GM20000 (cell line): ENCODE results near the gene TFEB.

Source experiments
- DNase-seq: peaks from one replicate; pipeline ENCODE4 v3.0.0; 2012; ENCODE audit warnings: low spot score
- TF ChIP-seq, protein P1 (sequence below): IDR thresholded peaks from 2 replicates; pipeline ENCODE4 v1.5.1; 2012; ENCODE audit warnings: mild to moderate bottlenecking, control low read depth; ENCODE audit errors: extremely low read depth, missing control alignments

Gene TFEB

DNA sequence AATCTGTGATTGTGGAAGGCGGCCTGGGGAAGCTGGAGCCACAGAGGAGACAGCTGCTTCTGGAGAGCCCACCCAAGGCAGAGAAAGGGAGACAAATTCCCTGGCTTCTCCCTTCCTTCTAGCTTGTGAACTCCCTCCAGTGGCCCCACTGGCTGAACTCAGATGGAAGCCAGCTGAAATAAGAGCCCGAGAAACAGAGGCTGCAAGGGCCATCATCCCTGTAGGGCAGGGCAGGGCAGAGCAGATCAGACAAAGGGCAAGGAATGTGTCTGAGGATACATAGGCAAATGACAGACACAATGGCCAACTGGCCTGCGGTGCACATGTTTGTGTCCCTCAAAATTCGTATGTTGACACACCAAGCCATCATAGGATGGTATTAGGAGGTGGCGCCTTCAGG is 71.8 kb downstream of the TFEB start:
- TF ChIP-seq, protein P1, sequence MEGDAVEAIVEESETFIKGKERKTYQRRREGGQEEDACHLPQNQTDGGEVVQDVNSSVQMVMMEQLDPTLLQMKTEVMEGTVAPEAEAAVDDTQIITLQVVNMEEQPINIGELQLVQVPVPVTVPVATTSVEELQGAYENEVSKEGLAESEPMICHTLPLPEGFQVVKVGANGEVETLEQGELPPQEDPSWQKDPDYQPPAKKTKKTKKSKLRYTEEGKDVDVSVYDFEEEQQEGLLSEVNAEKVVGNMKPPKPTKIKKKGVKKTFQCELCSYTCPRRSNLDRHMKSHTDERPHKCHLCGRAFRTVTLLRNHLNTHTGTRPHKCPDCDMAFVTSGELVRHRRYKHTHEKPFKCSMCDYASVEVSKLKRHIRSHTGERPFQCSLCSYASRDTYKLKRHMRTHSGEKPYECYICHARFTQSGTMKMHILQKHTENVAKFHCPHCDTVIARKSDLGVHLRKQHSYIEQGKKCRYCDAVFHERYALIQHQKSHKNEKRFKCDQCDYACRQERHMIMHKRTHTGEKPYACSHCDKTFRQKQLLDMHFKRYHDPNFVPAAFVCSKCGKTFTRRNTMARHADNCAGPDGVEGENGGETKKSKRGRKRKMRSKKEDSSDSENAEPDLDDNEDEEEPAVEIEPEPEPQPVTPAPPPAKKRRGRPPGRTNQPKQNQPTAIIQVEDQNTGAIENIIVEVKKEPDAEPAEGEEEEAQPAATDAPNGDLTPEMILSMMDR, result no peak
- no peak for DNase-seq

DNA sequence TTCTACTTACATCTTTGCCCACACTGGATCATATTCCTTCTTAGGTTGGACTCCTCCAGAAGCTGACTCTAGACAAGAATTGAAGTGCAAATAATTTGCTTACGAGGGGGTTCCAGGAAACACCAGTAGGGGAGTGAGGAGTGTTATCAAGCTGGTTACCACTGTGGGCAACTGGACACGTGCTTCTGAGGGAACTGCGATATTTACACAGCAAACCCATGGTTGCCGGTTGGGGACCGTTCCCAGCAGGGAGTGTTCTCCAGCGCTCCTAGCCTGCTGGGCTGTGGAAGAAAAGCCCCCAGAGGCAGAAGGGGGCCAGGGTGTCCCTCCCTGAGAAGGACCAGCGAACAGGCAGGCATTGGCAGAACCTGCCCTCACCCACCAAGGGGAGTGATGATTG is 75.5 kb downstream of the TFEB start:
- no peak for DNase-seq

DNA sequence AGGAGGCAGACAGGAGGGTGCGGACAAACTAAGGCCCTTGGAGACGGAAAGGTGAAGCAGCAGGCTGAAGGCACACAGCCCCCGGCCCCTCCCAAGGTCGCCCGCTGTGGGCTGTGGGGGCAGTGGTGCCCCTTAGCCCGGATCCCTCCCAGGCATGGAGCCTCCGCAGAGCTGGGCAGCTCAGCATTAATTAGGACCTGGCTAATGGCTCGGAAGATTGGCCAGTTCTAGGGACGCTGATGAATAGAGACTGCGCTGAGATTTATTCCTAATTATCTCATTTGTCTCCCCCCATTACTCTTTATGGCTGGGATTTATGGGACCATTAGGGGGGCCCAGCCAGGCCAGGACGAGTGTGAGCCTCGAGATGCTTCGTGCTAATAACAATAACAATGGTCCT is 76.8 kb downstream of the TFEB start:
- no peak for DNase-seq
- TF ChIP-seq, protein P1, result no peak

More for the DNA sequence above, 75.5 kb downstream of the TFEB start:
- TF ChIP-seq, protein P1, result no peak

DNA sequence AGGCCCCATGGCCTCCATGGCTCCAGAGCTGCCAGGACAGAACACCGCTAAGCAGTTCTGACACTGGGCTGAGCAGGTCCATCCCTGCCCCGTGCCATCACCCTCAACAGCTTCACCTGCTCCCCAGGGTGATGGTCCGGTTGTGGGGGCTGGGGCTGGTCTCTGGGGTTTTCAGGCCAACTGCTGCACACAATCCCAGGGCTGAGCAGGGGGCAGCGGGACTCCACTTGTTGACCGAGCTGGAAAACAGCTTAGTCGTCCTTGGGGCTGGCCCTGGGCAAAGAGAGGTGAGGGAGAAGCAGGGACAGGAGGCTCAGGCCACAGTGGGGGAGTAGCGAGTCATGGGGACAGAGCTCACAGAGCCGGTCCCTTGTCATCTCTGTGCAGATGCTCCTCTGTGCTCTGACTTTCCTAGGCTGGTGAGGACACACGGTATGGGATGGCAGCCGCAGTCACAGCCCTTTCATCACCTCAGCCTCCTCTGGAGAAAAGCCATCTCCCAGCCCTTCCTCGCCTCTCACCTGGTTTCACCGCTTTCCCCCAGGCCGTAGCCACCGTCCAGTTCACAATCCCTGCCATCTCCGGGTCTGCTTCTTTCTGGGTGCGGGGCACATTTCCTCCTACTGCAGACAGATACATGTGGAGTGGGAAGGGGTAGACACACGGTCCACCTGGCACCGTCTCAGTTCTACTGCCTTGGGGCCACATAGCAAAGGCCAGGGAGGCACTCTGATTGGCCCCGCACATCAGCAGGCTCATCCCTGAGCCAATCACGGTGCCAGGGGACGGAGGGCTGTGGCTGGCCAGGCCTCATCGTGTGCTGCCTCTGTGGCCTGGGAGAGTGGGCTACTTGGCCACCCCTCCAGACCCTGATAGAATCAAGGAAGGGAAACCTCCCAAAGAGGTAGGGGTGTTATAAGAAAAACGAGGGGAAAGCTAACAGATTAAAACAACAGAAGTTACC is 78.0 kb downstream of the TFEB start:
- no peak for DNase-seq
- TF ChIP-seq, protein P1, result no peak

DNA sequence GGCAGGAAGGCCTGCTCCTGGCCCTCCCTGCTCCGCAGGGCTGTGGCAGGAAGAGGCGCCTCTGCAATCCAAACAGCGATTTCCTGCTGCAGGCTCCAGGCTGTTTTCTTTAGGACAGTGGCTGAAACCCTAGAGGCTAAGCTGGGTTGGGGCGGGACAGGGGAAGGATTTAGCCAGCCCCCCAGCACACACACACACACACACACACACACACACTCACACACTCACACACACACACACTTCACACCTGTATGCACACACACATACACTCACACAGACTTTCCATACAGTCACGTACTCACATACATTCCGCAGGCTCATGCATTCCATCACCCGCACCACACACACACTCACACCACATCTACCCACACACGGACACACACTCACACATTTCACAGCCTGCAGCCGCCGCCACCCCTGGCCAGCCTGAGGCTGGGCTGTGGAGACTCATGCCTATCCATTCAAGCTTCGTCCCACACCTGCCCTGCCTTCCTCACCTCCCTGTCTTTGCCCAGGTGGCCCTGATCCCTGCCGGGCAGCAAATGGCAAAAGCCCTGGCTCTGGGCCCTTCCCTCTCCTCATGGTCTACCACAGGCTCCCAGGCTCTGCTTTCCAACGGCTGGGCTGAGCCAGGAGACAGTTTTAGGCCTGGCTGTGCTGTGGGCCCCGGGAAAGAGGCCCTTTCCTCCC is 79.3 kb downstream of the TFEB start:
- no peak for DNase-seq
- TF ChIP-seq, protein P1, result no peak

DNA sequence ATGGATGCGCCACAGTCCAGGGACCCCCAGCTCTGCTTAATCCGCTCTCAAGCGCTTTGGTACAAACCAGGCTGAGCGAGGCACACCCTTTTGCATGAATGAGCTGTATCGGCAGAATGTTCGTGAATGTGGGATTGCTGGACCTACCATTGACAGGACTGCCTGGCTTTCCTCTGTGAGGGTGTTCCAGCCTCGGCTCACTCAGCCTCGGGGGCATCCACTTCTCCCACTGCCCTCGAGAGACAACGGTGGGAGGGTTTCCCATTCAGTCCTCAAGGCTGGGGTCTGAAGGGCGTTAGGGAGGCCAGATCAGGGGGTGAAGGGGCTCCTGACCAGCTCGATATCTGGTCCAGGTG is 79.8 kb downstream of the TFEB start:
- TF ChIP-seq, protein P1, result no peak
- no peak for DNase-seq

DNA sequence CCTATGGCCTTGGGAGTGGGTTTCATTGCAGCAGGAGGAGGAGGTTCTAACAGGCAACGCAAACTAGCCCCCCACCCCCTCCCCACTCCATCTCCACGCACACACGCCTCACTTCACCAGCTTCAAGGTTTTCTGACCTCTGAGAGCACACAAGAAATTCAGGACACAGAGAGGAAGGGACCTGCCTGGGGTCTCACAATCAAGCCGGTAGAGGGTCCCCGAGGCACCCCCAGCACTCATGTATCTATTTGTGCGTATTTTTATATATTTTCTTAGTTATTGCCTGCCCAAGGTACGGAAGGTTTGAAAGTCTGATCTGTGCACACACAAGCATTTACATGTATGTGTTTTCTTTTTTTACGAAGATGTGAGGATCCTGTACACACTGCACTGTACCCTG is 80.2 kb downstream of the TFEB start:
- TF ChIP-seq, protein P1, result no peak

More for the DNA sequence above, 80.2 kb downstream of the TFEB start:
- DNase-seq, result no peak
